Measurements from ENCODE around the gene FCRL2. TPM values are rescaled to one million over a fixed set of nuclear protein-coding genes. Genes with fewer than 3 reads are reported as not detected.

The FCRL2 gene
- total RNA-seq, 1 experiment from 2014 or later: not detected

GRCh38 chr1:157774412-157774811 lies 2.5 kb downstream of the FCRL2 start:
- Mint-ChIP-seq H3K4me3 (no peak overlapping the region), H3K9me3 (no peaks in the 10 kb centered on the region), H3K27me3 (ENCODE audit: low read depth) (no peaks in the 10 kb centered on the region), H3K4me1 (peaks cover 9% of the 10 kb centered on the region), H3K36me3 (no peaks in the 10 kb centered on the region), H3K27ac (no peak overlapping the region)
- no peak for DNase-seq (ENCODE audit: low spot score)
- POLR2A ChIA-PET: no interaction called here
- TF ChIP-seq E2F4 (CRISPR knock-in tag; IDR thresholded peaks at IDR 0.05; ENCODE audit: borderline replicate concordance, low read depth) (no peak), FOXP1 (CRISPR knock-in tag; IDR thresholded peaks at IDR 0.05; ENCODE audit: borderline replicate concordance) (no peak), ERG (CRISPR knock-in tag; IDR thresholded peaks at IDR 0.05) (no peak), JAZF1 (CRISPR knock-in tag; IDR thresholded peaks at IDR 0.05) (no peak), PRDM15 (CRISPR knock-in tag; IDR thresholded peaks at IDR 0.05) (no peak), TP53 (CRISPR knock-in tag; IDR thresholded peaks at IDR 0.05) (no peak), CREM (CRISPR knock-in tag; IDR thresholded peaks at IDR 0.05) (no peak), NR1H2 (CRISPR knock-in tag; IDR thresholded peaks at IDR 0.05) (no peak), OVOL2 (CRISPR knock-in tag; IDR thresholded peaks at IDR 0.05; ENCODE audit: borderline replicate concordance) (no peak), ZNF138 (CRISPR knock-in tag; conservative IDR thresholded peaks at IDR 0.05) (no peak), TCF7 (CRISPR knock-in tag; IDR thresholded peaks at IDR 0.05; ENCODE audit: low read depth) (no peak), NR2C2 (CRISPR knock-in tag; IDR thresholded peaks at IDR 0.05) (no peak), E2F1 (CRISPR knock-in tag; IDR thresholded peaks at IDR 0.05) (no peak), ARID4B (CRISPR knock-in tag; IDR thresholded peaks at IDR 0.05; ENCODE audit: borderline replicate concordance) (no peak), SP1 (CRISPR knock-in tag; conservative IDR thresholded peaks at IDR 0.05) (no peak), FOXJ3 (CRISPR knock-in tag; IDR thresholded peaks at IDR 0.05; ENCODE audit: borderline replicate concordance) (no peak), ETV6 (CRISPR knock-in tag; IDR thresholded peaks at IDR 0.05) (no peak)
- CTCF ChIA-PET: interaction anchor here (0.6 to 1.3 kb wide), 7 partner anchors 12 to 279 kb away, joined by 3 to 7 read pairs (median 5); no protein-coding TSS in a partner anchor
- no peak for ATAC-seq
